ENCODE measurements around the gene ZNF341.

GRCh38 chr20:33687370-33687915 is 44.4 kb upstream of the ZNF341 start:
- no peak for TF ChIP-seq EP300 (IDR thresholded peaks at IDR 0.05)
- TF ChIP-seq, protein P1, sequence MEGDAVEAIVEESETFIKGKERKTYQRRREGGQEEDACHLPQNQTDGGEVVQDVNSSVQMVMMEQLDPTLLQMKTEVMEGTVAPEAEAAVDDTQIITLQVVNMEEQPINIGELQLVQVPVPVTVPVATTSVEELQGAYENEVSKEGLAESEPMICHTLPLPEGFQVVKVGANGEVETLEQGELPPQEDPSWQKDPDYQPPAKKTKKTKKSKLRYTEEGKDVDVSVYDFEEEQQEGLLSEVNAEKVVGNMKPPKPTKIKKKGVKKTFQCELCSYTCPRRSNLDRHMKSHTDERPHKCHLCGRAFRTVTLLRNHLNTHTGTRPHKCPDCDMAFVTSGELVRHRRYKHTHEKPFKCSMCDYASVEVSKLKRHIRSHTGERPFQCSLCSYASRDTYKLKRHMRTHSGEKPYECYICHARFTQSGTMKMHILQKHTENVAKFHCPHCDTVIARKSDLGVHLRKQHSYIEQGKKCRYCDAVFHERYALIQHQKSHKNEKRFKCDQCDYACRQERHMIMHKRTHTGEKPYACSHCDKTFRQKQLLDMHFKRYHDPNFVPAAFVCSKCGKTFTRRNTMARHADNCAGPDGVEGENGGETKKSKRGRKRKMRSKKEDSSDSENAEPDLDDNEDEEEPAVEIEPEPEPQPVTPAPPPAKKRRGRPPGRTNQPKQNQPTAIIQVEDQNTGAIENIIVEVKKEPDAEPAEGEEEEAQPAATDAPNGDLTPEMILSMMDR (IDR thresholded peaks at IDR 0.05), result no peak
- TF ChIP-seq POLR2A (IDR thresholded peaks at IDR 0.05), result no peak

Measured in sigmoid colon (tissue), 4 donors.